Measurements from ENCODE around the gene MTTP.

MTTP gene

DNA sequence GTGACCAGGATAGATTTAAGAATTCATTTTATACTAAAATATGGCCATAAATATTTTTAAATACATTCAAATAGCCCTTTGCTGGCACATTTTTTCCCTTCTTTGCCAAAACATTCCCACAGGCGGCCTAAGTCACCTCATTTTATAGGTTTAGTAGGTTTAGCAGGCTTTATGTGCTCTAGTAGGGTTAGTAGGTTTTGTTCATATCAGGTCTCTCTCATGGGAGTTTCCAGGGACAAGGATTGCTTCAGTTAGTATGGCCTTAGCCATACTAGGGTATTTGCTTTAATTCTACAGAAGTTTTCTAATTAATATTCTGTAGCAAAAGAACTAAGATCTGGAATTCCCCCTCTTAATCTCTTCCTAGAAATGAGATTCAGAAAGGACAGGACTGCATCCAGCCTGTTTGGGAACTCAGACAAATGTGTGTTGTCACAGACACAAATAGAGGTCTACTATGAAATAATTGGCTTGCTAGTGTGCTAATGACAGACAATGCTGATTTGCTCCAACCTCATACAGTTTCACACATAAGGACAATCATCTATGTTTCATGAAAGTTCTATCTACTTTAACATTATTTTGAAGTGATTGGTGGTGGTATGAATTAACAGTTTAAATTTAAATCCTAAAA lies 772 bp upstream of the MTTP start:
- no peak overlapping the region for H3K27ac ChIP-seq
- TF ChIP-seq CTCF (IDR thresholded peaks at IDR 0.05), result no peak

DNA sequence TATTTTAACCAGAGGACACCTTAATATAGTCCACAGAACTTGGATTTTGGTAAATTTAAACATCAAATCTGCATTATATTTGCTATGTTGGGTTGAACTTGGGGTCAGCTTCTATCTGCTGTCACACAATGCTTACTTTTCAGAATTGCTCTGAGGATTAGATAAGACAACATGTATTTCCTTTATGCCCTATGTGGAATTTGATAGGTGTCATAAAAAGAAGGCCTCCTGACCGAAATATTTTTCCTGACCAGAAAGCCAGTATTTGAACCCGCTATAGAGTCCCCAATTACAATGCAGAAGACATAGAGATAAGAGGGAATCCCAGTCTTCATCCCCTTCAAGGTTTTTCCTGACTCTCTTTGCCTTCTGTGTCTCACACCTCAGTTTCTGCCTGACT lies 4.1 kb downstream of the MTTP start:
- TF ChIP-seq ZFX (IDR thresholded peaks at IDR 0.05; ENCODE audit: borderline replicate concordance), result no peak
- TF ChIP-seq CTCF (IDR thresholded peaks at IDR 0.05), result no peak
- H3K27ac ChIP-seq, result no peak overlapping the region

GRCh38 chr4:99585516-99585915 lies 10.9 kb downstream of the MTTP start:
- TF ChIP-seq ZFX (IDR thresholded peaks at IDR 0.05; ENCODE audit: borderline replicate concordance) (no peak), CTCF (IDR thresholded peaks at IDR 0.05) (no peak)
- H3K27ac ChIP-seq, result no peak overlapping the region

- H3K27ac ChIP-seq, result no peak overlapping the region
- TF ChIP-seq CTCF (IDR thresholded peaks at IDR 0.05), result no peak
- TF ChIP-seq ZFX (IDR thresholded peaks at IDR 0.05; ENCODE audit: borderline replicate concordance), result no peak
Observed at GRCh38 chr4:99586322-99586721, 11.7 kb downstream of the MTTP start.

GRCh38 chr4:99586797-99587196 lies 12.2 kb downstream of the MTTP start:
- TF ChIP-seq CTCF (IDR thresholded peaks at IDR 0.05) (no peak), ZFX (IDR thresholded peaks at IDR 0.05; ENCODE audit: borderline replicate concordance) (no peak)
- no peak overlapping the region for H3K27ac ChIP-seq

- no peak overlapping the region for H3K27ac ChIP-seq
- TF ChIP-seq CTCF (IDR thresholded peaks at IDR 0.05) (no peak), ZFX (IDR thresholded peaks at IDR 0.05; ENCODE audit: borderline replicate concordance) (no peak)
Observed at GRCh38 chr4:99587309-99587708, 12.7 kb downstream of the MTTP start.

- H3K27ac ChIP-seq, result no peak overlapping the region
- TF ChIP-seq ZFX (IDR thresholded peaks at IDR 0.05; ENCODE audit: borderline replicate concordance) (no peak), CTCF (IDR thresholded peaks at IDR 0.05) (no peak)
Observed at GRCh38 chr4:99587803-99588202, 13.2 kb downstream of the MTTP start.
